ENCODE data around the gene CST7. TPM values are rescaled to one million over a fixed set of nuclear protein-coding genes. Genes with fewer than 3 reads are reported as not detected.

The CST7 gene
- total RNA-seq, 1 experiment from 2014 or later: not detected

DNA sequence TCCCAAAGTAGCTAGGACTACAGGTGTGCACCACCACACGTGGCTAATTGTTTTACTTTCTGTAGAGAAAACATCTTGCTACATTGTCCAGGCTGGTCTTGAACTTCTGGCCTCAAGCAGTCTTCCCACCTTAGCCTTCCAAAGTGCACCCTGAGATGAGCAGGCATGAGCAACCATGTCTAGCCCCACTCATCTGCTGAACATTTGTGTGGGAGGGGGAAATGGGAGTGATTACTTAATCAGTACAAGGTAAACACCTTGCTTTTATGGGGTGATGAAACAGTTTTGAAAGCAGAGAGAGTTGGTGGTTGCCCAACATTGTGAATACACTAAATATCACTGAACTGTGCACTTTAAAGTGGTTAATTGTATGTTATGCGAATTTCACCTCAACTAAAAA lies 38.2 kb downstream of the CST7 start:
- CTCF ChIA-PET: no interaction called here
- DNase-seq: no peak
- no peak overlapping the region for H3K27ac Mint-ChIP-seq (ENCODE audit: unreplicated experiment)

DNA sequence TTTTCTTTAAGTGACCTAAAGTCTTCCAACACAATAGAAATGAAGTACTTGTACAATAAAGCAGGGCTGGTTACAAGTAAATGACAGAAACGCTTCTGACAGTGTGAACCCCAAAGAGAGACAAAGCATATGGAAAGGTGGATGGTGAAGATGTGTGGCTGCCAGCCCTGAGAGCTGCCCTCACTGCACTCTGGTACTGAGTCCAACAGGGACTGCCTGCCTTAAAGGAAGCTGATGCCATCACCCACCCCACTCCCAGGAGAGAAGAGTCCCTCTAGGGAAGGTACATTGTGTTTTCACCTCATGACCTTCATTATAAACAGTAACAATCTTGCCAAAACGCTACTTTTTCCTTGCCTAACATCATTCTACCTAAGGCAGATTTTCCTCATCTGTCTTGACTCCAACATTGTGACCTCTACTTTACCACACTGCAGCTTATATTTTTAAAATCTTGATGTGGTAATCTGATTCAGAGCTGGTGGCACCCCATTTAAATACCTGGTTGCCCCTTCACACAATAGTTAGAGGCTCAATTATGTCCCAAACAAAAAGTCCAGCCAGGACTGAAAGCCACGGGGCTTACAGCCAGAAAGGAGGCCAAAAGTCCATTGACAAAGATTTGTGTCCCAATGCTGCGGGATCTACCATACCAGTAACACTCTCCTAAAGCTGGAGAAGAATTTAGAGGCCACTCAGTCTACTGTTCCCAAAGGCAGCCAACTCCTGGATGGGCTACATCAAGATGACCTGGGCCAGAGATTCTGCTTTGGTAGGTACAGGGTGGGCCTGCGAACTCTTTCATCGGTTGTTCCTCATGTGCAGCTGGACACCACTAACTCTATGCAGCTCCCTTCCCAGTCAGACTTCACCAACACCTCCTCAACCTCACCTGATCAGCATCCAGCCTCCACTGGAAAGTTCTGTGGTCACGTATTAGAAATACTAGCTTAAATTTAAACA lies 39.1 kb downstream of the CST7 start:
- Mint-ChIP-seq H3K27me3 (ENCODE audit: unreplicated experiment) (no peaks in the 10 kb centered on the region), H3K4me3 (ENCODE audit: low read depth, unreplicated experiment) (no peak overlapping the region), H3K27ac (ENCODE audit: unreplicated experiment) (no peak overlapping the region), H3K36me3 (ENCODE audit: insufficient read depth, unreplicated experiment) (peaks cover 13% of the 10 kb centered on the region), H3K9me3 (ENCODE audit: low read depth, unreplicated experiment) (no peaks in the 10 kb centered on the region), H3K4me1 (ENCODE audit: low read depth, unreplicated experiment) (peaks cover 8% of the 10 kb centered on the region)
- TF ChIP-seq, protein P1, sequence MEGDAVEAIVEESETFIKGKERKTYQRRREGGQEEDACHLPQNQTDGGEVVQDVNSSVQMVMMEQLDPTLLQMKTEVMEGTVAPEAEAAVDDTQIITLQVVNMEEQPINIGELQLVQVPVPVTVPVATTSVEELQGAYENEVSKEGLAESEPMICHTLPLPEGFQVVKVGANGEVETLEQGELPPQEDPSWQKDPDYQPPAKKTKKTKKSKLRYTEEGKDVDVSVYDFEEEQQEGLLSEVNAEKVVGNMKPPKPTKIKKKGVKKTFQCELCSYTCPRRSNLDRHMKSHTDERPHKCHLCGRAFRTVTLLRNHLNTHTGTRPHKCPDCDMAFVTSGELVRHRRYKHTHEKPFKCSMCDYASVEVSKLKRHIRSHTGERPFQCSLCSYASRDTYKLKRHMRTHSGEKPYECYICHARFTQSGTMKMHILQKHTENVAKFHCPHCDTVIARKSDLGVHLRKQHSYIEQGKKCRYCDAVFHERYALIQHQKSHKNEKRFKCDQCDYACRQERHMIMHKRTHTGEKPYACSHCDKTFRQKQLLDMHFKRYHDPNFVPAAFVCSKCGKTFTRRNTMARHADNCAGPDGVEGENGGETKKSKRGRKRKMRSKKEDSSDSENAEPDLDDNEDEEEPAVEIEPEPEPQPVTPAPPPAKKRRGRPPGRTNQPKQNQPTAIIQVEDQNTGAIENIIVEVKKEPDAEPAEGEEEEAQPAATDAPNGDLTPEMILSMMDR (IDR thresholded peaks at IDR 0.05; ENCODE audit: unreplicated experiment): no peak
- CTCF ChIA-PET: interaction anchor here (0.8 kb wide), 1 partner anchor 71 kb away, joined by 3 read pairs; no protein-coding TSS in a partner anchor
- DNase-seq: no peak
- intact Hi-C loops (cut with micrococcal nuclease; ENCODE audit: unreplicated experiment): no loop called here
- BruUV-seq (replicated peaks): no TSS peak

More for the DNA sequence above, 38.2 kb downstream of the CST7 start:
- Mint-ChIP-seq H3K27me3 (ENCODE audit: unreplicated experiment) (no peaks in the 10 kb centered on the region), H3K9me3 (ENCODE audit: low read depth, unreplicated experiment) (no peaks in the 10 kb centered on the region), H3K36me3 (ENCODE audit: insufficient read depth, unreplicated experiment) (peaks cover 6% of the 10 kb centered on the region), H3K4me3 (ENCODE audit: low read depth, unreplicated experiment) (no peak overlapping the region), H3K4me1 (ENCODE audit: low read depth, unreplicated experiment) (peaks cover 8% of the 10 kb centered on the region)
- TF ChIP-seq, protein P1 (IDR thresholded peaks at IDR 0.05; ENCODE audit: unreplicated experiment): no peak
- BruUV-seq (replicated peaks): no TSS peak
- intact Hi-C loops (cut with micrococcal nuclease; ENCODE audit: unreplicated experiment): no loop called here

DNA sequence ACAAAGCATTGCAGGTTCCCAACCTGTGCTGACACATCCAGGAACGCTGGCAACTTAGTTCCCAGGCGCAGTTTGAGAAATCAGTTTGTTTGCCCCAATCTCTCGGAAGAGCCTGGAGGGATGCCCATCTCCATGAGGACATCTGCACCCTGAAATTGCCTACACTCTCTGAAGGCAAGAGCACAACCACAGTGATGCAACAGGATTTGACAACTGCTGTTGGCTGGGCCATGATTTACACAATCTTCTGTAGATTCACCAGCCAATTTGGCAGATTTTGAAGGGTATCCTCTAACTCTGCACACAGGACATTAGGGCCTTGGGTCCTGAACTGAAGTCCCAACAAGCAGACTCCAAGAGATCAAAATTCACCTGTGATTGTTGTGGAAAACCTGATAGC lies 40.1 kb downstream of the CST7 start:
- no peak overlapping the region for H3K27ac Mint-ChIP-seq (ENCODE audit: unreplicated experiment)
- peaks cover 13% of the 10 kb centered on the region for H3K36me3 Mint-ChIP-seq (ENCODE audit: insufficient read depth, unreplicated experiment)
- TF ChIP-seq, protein P1 (IDR thresholded peaks at IDR 0.05; ENCODE audit: unreplicated experiment): no peak
- DNase-seq: no peak
- no peak overlapping the region for H3K4me3 Mint-ChIP-seq (ENCODE audit: low read depth, unreplicated experiment)
- H3K27me3 Mint-ChIP-seq (ENCODE audit: unreplicated experiment): no peaks in the 10 kb centered on the region
- BruUV-seq (replicated peaks): no TSS peak
- H3K9me3 Mint-ChIP-seq (ENCODE audit: low read depth, unreplicated experiment): no peaks in the 10 kb centered on the region
- intact Hi-C loops (cut with micrococcal nuclease; ENCODE audit: unreplicated experiment): no loop called here
- CTCF ChIA-PET: no interaction called here
- peaks cover 13% of the 10 kb centered on the region for H3K4me1 Mint-ChIP-seq (ENCODE audit: low read depth, unreplicated experiment)

DNA sequence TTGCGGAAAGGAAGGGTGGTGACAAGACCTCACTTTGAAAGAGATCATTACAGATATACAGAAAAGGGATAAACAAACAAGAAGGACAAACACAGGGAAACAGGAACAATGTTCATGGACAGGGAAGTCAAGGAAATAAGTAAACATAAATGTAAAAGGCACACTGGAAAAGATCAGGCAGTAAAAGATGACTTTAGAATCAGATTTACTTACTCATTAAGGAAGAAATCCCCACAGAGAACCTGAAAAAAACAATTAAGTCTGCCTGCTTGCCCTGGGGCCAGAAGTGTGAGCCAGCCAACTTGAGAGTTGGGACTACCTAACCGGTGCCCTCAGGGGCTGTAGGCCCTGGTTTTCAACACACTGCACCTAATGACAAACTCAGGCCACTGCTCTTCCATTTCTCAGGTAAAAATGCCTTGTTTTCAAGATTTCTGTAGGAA lies 41.8 kb downstream of the CST7 start:
- CTCF ChIA-PET: no interaction called here
- Mint-ChIP-seq H3K36me3 (ENCODE audit: insufficient read depth, unreplicated experiment) (peaks cover 13% of the 10 kb centered on the region), H3K27me3 (ENCODE audit: unreplicated experiment) (no peaks in the 10 kb centered on the region), H3K9me3 (ENCODE audit: low read depth, unreplicated experiment) (no peaks in the 10 kb centered on the region), H3K27ac (ENCODE audit: unreplicated experiment) (no peak overlapping the region), H3K4me1 (ENCODE audit: low read depth, unreplicated experiment) (peaks cover 16% of the 10 kb centered on the region), H3K4me3 (ENCODE audit: low read depth, unreplicated experiment) (no peak overlapping the region)
- no peak for DNase-seq
- TF ChIP-seq, protein P1 (IDR thresholded peaks at IDR 0.05; ENCODE audit: unreplicated experiment): no peak
- BruUV-seq (replicated peaks): no TSS peak
- intact Hi-C loops (cut with micrococcal nuclease; ENCODE audit: unreplicated experiment): no loop called here

Measured in Calu3 (cell line).